HG02759 (cell line): Measurements from ENCODE around the gene AGAP1.

ENCODE experiments used
- ATAC-seq: cut with Tn5 transposase; IDR thresholded peaks from one replicate; pipeline ENCODE4 v1.9.1; 2021; ENCODE audit warnings: mild to moderate bottlenecking, moderate library complexity; ENCODE audit not compliant: unreplicated experiment

Gene AGAP1

DNA sequence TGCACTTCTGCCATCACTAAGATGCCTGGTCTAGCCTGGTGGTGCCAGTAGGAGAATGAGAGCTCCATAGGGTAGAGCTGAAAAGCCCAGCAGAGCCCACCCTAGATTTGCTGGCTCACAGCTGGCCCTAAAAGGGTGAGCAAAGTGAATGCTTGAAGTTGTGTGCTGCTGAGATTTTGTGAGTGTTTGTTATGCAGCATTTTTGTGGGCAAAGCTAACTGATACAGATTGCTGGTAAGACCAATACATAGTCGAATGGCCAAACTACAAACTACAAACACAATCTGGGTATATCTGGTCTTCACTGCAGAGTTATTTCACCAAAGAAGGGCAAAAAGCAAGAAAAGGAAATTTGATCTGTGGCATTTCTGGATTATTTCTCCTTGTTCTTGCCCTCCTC, 7.1 kb upstream of the AGAP1 start:
- ATAC-seq: no peak

DNA sequence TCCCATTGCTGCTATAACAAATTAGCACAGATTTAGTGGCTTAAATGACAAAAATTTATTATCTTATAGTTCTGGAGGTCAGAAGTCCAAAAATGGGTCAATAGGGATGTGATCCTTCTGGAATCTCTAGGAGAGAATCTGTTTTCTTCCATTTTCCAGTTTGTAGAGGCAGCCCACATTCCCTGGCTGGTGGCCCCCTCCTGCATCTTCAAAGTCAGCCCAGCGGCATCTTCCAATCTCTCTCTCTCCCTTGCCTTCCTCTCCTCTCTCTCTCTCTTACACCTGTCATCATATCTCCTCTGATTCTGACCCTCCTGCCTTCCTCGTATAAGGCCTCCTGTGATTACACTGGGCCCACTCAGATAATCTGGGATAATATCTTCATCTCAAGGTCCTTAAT, 3.9 kb upstream of the AGAP1 start:
- ATAC-seq: no peak

DNA sequence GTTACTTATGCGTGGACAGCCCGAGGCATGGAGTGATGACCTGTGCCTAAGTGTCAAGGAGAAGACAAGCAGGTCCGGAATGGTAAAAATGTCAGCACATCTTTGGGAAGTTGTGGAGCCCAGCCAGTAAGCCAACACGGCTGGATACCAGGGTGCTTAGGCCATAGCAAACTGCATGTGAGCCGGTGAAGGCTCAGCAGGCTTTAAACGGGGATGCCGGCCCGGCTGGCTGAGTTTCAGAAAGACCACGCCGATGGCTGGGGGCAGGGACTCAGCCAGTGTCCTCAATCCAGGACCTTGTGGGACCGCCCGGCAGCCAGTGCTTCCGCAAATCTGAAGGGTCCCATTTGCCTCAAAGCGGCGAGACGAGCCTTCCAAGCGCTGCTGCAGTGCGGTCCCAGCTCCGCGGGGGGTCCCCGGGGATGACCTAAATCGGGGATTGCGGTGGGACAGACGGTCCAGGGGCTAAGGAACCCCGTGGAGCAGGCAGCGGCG, 946 bp upstream of the AGAP1 start:
- ATAC-seq: no peak

DNA sequence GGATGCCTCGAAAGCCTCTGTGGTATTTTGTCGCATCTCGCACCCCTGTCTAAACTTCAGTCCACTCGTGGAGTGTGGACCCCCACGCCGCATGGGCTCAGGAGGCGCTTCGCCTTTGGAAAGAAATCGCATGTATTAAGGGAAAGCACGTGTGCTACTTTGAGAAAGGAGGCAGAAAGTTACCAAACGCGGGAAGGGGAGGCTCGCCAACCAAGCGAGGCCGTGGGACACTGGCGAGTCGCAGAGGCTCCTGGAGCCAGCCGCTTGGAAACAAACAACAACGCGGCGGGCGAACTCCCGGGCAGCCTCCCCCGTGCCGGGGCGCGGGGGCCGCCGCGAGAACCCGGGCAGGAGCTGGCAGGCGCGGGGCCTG, 455 bp upstream of the AGAP1 start:
- ATAC-seq: no peak

DNA sequence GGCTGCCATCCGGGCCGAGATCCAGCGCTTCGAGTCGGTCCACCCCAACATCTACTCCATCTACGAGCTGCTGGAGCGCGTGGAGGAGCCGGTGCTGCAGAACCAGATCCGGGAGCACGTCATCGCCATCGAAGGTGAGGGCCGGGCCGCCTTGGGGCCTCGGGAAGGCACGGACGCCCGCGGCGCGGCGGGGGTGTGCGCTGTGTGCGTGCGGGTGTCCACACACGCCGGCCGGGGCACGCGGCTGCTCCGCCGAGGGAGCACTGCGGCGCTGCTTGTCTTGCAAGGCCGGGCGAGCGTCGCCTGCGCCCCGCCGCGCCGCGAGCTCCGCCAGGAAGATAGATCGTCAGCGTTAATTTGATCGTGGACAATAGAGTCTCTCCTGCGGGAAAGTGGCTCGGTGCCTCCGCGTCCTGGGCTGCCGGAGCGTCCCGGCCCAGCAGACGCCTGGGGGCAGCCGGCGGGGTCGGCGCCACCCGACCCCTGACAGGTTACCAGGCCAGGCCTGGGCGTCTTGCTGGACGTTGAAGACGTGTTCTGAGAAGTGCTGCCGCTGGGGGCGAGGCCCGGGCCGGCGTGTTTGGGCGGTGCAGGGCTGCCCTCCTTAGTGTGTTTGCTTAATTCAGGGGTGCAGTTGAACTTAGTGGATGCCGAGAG, 1.0 kb downstream of the AGAP1 start:
- no peak for ATAC-seq

DNA sequence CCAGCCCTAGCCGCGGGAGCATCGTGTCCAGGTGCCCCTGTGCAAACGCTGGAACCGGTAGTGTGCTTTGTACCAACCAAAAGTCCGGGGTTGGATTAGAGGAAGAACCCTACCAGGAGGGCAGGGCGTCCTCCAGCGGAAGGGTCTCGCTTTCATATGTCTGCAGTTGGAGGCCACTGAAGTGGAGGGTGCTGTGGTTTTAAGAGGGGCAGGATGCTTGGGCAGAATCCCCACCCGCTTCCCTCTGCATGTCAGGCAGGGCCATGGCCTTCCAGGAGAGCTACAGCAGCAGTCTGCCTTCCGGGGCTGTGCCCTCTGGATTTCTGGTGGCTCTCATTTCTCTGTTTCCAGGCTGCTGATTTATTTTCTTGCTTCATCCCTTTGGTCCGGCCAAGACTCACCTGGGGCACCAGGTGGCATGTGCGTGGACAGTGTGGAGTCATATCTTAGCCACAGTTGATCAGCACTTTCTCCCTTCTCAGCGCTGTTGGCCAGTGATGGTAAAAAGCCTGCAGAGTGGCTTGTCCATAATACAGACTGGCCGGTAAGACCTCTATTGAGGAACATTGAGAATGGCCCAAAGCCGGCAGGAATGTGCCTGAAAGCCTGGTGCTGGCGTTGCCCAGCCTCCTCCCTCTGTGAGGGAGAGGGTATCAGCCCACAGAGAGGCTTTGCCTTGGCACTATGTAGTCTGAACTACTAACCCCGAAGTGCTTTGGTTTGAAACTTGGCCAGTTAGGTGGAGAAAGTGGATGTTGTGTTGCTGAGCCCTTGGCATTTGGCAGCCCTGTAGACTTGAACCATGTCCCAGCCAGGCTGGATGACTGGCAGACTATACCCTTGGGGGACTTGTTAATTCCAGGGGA, 1.8 kb downstream of the AGAP1 start:
- ATAC-seq: no peak

DNA sequence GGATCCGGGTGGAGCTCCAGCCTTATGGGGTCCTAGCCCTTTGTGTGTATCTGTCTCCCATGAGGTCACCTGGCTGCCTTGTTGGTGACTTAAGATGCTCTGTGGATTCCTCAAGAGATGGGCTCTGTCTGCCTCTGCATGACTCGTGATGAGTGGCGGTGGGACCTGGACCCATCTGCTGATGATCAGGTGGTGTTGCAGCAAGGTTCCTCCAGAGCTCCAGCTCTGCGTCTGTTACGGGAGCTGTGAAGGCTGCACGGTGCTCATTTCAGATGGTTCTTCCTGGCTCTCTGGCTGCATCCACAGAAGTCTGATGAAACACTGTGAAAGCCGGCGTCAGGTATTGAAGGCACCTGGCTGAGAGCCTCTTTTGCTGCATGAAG, 2.4 kb downstream of the AGAP1 start:
- ATAC-seq: no peak

DNA sequence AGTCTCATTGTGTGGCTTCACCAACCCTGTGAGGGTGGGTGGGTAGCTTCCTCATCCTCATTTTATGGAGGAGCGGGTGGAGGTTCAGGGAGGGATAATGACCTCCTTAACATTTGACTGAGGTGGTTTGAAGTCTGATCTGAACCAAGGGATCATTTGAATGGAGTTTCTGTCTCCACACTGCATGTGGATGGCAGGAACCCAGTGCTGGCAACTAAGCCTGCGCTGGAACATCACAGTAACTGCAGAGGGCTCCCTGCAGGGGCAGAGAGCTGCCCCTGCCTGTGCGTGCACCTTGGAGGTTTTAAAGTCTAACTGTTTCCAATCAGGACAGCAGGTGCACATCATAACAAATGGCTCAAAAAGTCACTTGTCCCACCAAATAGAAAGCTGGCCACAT, 3.3 kb downstream of the AGAP1 start:
- no peak for ATAC-seq

DNA sequence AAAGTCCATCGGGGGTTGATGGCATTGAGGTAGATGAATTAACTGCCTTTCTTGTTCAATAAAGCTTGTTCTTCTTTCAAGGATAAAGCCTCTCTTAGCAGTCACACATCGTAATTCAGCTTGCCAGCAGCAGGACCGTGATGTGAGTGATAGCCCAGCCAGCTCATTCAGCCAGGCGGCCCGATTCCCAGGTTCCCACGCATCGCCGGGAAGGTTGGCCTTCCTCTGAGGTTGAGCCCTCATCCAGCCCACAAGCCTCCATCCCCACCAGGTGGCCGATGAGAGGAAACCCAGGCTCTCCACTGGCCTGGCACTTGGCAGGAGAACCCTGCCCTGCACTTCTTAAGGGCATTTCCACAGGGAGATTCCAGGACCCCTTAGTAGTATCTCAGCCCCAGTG, 4.7 kb downstream of the AGAP1 start:
- no peak for ATAC-seq

DNA sequence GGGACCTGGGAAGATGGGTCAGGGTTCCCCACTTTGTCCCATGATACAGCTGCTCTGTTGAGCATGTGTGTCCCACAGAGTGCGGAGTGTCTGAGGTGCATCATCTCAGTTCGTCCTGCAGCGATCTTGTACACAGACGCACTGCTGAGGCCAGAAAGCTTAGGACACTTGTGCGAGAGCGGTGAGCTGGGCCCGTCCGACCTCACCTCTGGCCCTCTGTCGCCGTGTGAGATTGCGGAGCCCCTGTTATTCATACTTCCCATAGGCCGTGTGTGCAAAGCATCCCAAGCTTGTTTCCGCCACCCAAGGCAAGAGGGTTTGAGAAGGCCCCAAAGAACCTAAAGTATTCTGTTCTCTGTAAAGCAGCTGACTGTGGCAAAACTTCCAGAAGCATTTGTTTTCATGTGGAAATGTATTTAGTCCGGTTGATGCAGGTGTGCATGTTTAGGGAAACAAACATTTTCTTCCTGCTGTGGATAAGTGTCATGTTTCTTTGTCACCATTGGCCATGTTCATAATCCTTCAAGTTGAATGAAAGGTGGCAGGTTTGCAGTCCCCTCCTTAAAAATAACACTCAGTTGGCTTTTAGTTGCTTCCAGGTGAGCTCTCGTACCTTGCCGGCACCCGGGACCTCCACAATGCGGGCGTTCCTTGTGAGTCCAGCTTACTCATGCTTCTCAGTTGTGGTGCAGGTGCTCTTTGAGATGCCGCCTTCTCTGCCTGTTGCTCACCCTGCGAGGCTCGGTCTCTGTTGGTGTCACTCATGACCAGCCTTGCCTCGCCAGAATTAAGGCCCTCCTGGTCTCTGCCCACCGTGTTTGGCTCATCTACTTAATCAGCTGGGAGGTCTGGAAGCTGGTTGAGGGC, 5.3 kb downstream of the AGAP1 start:
- ATAC-seq: no peak

DNA sequence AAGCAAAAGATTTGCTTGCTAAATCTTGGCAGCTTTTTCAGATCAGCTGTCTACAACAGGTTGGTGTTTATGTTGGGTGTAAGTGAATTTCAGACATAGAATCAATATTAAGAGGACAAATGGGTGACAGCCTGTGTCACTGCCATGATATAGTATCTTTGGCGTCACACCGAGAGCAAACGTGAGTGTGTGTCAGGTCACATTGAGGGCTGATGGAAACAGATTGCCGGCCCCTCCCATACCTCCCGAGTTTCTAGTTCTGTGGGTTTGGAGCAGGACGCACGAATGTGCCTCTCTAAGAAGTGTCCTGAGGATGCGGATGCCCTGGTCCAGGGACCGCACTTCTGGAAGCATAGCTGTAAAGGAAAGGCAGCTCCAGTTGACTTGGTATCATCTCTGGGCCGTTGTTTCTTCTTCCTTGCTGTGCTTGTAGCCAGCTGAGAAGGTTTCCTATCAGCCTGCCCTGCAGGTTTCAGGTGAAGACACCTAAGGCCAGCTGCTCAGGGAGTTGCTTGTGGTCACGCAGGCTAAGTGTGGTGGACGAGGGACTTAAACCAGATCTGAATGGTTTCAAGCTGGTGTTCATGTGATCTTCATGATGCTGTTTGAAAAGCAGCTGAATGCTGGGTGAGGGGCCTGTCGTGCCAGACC, 6.4 kb downstream of the AGAP1 start:
- ATAC-seq: no peak

DNA sequence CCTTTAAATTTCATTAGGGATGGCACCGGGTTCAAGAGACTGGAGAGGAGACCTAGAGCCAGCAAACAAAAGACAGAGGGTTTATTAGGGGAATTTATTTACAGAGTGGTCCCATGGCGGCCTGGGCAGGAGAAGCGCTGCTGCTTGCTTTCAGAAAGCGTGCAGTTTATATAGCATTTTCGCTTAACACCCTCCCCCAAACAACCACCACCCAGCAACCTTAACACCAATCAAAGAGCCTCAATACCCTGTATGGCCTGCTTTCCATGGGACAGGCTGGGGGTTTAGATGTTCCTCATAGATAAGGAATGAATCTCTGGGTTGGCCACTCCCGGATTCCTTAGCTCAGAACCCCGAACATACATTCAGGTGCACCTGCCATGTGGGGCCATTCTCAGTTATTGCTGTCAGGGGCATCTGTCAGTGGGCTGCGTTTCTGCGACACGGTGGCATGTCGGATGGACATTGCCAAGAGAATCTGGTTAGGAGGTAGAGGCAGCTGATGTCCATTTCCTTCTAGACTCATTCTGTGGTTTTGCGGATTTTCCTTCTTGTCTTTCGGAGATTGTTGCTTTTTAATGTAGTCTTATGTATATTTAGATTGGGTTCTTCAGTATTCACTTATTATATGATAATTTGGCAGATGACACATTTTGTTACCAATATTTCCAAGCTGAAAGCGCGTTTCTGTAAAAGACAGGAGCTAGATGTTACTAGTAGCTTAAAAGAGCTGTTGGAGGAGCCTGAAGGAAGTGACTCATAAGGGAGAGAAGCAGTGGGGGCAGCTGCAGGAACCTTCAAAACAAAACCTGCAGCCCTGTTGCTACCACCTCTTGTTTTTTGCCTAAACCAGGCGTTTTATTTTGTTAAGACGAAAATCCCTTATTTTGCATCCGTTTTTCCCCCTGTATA, 7.2 kb downstream of the AGAP1 start:
- no peak for ATAC-seq

DNA sequence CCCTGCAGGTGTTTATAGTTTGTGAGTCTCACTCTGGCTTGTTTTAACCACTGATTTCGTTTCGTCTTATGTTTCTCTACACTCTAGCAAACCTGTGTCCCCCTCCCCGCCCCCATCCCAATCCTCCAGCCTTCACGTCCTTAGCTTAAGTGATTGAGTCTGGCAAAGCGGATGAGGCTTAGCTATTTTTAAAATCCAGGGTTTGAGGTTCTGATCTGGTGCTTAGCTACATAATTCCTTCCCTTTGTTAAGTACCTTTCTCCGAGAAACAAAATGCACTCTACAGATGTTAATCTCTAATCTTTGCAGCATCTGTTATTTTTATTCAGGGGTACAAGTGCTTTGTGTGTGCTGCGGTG, 7.8 kb downstream of the AGAP1 start:
- ATAC-seq: no peak

DNA sequence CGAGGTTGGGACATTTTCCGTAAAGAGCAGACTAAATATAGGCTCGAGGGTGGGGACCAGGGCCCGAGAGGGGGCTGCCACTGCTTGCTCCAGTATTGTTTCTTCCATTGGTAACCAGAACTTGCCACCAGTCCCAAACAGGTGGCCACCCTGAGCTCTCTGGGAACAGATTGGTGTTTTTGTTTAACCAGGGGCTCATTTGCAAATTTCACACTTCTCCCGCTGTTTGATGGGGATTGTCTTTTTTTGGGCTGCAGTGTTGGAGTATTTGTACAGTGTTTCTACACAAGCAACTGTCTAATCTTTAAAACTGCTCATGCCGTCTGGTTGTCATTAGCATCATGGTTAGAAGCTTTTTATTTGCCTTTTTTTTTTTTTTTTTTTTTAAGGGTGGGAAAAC, 8.5 kb downstream of the AGAP1 start:
- no peak for ATAC-seq

DNA sequence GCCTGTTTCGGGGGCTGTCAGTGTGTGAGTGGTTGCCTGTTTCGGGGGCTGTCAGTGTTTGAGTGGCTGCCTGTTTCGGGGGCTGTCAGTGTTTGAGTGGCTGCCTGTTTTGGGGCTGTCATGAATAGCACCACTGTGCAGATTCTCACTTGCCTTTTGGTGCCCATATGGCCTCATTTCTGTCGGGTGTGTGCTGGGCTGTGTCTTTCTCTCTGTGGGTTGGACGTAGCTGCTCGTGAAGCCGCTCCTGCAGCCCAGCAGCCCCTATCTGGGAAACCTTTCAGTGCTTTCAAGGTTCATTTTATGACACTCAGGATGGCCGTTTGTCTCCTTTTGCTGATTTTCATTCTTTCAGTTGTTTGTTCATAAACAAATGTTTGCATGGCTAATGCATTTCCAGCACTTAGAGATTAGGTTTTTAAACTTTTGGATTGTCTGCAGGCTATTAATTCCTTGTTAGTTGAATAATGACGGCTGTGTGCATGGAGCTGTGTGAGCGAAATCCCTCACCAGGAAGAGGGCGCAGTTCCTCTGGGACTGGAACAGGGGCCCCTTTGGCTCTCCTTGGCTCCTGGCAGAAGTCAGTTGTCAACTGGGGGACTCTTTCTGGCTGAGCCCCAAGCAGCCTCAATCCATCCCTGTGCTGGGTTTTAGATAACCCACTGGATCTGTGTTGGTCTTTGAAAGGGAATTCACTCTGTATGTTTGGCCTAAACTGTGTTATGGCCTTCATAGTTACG, 10.8 kb downstream of the AGAP1 start:
- ATAC-seq: no peak

DNA sequence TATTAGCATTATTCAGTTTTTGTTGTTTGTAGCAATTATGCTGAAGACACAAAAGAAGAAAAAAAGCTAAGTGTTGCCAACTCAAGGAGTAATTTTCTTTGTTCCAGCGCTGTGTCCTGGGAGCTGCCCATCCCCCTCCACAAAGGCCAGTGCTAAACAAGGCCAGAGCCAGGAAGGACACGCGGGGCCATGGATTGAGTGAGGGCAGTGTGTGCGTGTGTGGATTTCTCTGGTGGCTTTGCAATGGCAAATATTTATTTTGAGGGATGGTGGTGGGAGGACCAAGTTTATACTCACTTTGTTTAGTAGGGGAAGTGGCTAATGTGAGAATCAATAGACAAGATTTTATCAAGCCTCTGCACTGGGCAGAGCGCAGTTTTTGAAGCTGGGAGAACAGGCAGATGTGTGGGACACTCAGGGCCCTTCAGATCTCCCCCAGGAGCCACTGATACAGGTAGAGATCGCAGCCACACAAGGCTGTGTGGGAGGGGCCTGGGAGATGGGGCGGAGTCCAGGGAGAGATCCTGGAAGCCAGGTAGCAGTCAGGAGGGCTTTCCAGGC, 11.4 kb downstream of the AGAP1 start:
- ATAC-seq: no peak

DNA sequence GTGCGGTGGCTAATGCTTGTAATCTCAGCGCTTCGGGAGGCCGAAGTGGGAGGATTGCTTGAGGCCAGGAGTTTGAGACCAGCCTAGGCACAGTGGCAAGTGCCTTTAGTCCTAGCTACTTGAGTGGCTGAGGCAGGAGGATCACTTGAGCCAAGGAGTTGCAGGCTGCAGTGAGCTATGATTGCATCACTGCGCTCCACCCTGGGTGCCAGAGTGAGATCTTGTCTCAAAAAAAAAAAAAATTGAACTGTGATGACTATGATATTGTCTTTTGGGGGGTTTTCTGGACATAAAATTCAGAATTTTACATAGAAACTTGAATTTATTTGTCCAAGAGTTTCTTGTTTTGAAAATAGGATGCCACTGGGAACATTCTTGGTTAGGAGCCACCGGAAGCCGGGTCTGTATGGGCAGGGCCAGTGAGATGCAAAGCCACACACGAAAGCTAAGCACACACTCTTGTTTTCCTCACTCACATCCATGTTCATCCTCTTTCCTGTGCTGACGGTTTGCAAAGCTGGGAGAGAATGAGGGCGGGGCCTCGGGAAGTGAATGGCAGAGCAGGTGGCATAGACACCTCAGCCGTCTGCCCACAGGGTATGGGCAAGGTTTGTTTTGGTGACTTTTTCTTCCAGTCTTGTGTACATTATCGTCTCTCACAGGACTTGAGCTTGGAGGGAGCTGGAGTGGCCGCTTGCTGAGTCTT, 12.6 kb downstream of the AGAP1 start:
- ATAC-seq: no peak

DNA sequence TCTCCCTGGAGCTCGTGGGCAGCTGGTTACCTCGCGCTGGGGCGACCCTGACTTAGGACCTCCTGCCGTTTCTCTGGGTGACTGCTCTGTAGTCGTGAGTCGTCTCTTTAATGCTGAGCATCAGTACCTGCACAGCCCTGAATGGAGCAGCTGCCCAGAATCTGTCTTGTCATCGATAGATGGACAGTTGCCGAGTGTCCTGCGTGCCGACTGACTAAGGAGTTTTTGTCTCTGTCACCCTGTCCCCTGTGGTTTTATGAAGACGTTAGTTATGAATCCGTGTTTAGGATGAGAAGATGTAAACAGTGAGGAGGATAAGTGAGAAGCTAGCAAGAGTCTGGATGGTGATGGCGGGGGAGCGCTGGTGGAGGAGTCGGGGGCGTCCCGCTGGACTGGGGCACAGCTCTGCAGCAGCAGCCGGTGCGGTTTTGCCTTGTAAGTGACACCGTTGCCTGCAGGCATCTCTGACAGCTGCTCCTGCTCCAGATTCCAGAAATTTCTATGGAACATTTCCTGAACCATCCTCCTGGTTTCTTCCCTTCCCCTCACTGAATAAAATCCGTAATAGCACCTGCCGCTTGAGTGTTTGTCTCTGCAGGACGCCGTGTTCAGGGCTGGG, 13.3 kb downstream of the AGAP1 start:
- no peak for ATAC-seq
